ENCODE data around the gene RIMKLA. TPM values are rescaled to one million over a fixed set of nuclear protein-coding genes. Genes with fewer than 3 reads are reported as not detected.

RIMKLA gene
- total and polyA plus RNA-seq, 2 experiments from 2014 or later = 4.1 to 6.6 TPM

- H4K20me1 ChIP-seq (replicated peaks; ENCODE audit: insufficient read depth) = peaks cover 35% of the 10 kb centered on the region
- Mint-ChIP-seq H3K36me3 (ENCODE audit: low read depth) (no peaks in the 10 kb centered on the region; the same call in 2 of the 3 replicates), H3K4me1 (peaks cover 40% of the 10 kb centered on the region), H3K9me3 (no peaks in the 10 kb centered on the region; the same call in 2 of the 3 replicates), H3K27me3 (ENCODE audit: insufficient read depth, low read depth, poor library complexity) (peaks cover 13% of the 10 kb centered on the region), H3K4me3 (peak overlapping the region; percentile 95), H3K27ac (peak overlapping the region; percentile 96)
- H3K79me2 ChIP-seq (replicated peaks; ENCODE audit: insufficient read depth) = peaks cover 51% of the 10 kb centered on the region
- peak overlapping the region; percentile 86 for H3K4me2 ChIP-seq
- H2AFZ ChIP-seq = peak overlapping the region; percentile 90
- H3K4me1 ChIP-seq (ENCODE audit: insufficient read depth) = peaks cover 27% of the 10 kb centered on the region
- no peaks in the 10 kb centered on the region for H3K36me3 ChIP-seq (ENCODE audit: insufficient read depth)
- H3K27ac ChIP-seq (ENCODE audit: low read depth) = peak overlapping the region; percentile 98
- H3K27me3 ChIP-seq (ENCODE audit: insufficient read depth) = no peaks in the 10 kb centered on the region
- no peaks in the 10 kb centered on the region for H3F3A ChIP-seq (replicated peaks; ENCODE audit: low read depth)
- peak overlapping the region; percentile 69 for H3K4me3 ChIP-seq
- peak; percentile 65 for DNase-seq (ENCODE audit: low spot score)
- TF ChIP-seq CREB1 (CRISPR knock-in tag; IDR thresholded peaks at IDR 0.05; ENCODE audit: low read depth) (0 out of 2 replicates have a peak, but pooled peaks have one; percentile 13), CTCF (conservative IDR thresholded peaks at IDR 0.05; ENCODE audit: low read depth in 2 of 2) (0 out of 4 replicates have a peak, but pooled peaks of 1 of the 2 experiments have one; percentile 14), EZH2 (IDR thresholded peaks at IDR 0.05; ENCODE audit: low read depth, unreplicated experiment) (no peak)
- TF ChIP-seq, protein P1, sequence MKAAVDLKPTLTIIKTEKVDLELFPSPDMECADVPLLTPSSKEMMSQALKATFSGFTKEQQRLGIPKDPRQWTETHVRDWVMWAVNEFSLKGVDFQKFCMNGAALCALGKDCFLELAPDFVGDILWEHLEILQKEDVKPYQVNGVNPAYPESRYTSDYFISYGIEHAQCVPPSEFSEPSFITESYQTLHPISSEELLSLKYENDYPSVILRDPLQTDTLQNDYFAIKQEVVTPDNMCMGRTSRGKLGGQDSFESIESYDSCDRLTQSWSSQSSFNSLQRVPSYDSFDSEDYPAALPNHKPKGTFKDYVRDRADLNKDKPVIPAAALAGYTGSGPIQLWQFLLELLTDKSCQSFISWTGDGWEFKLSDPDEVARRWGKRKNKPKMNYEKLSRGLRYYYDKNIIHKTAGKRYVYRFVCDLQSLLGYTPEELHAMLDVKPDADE (IDR thresholded peaks at IDR 0.05) = no peak
- peak; percentile 71 for ATAC-seq
- H3K9me2 ChIP-seq (ENCODE audit: insufficient read depth) = no peaks in the 10 kb centered on the region
These were observed 46.1 kb upstream of the RIMKLA start for GRCh38 chr1:42334240-42335049.

DNA sequence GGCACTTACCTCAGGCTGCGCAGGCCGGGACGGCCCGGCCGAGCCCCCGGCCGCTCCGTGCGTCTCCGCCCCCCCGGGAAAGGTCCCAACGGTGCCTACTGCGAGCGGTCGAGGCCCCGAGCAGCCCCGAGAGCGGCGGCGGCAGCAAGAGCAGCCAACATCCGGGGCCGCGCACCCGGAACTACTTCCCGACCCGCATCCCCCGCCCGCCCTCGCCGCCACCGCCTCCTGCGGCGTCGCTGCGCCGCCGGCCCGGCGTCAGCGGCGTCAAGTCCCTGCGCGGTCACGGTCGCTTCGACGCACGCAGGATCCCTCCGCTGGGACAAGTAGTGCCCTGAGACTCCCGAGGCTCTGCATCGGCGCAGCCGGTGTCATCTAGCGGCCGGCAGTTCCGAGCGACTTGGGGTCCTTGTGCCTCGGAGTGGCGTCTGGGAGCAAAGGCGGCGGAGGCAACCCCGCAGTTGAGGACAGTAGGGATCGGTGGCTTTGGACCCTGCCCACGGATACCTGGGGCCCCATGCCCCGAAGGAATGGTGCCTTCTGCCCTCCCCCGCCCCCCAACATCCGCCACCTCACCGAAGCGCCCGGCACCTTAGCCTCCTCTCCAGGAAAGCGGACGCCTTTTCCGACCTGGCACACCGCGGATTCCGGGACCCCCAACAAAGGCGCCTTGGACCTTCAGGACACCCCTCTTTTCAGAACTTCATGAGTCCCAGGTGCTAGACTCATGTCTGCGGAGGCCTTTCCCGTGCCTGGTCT, 45.4 kb upstream of the RIMKLA start, which contains the start of gene FOXJ3:
Gene FOXJ3 (minus strand): TSS at position 186 of the 759 bp plus-strand sequence. CDS start 24,142 bp downstream, outside the sequence.
- peak within 1 kb of the TSS; percentile 95 for H3K4me3 Mint-ChIP-seq
- no peaks in the 10 kb centered on the region; the same call in 2 of the 3 replicates for H3K9me3 Mint-ChIP-seq
- peak within 1 kb of the TSS; percentile 99 for H3K27ac ChIP-seq (ENCODE audit: low read depth)
- peak; percentile 90 for TF ChIP-seq POLR2AphosphoS5 (IDR thresholded peaks at IDR 0.05; ENCODE audit: low read depth)
- no peak for TF ChIP-seq JUNB (IDR thresholded peaks at IDR 0.05; ENCODE audit: unreplicated experiment)
- TF ChIP-seq CREB1 (CRISPR knock-in tag; IDR thresholded peaks at IDR 0.05; ENCODE audit: low read depth) = peak; percentile 94
- TF ChIP-seq, protein P2, sequence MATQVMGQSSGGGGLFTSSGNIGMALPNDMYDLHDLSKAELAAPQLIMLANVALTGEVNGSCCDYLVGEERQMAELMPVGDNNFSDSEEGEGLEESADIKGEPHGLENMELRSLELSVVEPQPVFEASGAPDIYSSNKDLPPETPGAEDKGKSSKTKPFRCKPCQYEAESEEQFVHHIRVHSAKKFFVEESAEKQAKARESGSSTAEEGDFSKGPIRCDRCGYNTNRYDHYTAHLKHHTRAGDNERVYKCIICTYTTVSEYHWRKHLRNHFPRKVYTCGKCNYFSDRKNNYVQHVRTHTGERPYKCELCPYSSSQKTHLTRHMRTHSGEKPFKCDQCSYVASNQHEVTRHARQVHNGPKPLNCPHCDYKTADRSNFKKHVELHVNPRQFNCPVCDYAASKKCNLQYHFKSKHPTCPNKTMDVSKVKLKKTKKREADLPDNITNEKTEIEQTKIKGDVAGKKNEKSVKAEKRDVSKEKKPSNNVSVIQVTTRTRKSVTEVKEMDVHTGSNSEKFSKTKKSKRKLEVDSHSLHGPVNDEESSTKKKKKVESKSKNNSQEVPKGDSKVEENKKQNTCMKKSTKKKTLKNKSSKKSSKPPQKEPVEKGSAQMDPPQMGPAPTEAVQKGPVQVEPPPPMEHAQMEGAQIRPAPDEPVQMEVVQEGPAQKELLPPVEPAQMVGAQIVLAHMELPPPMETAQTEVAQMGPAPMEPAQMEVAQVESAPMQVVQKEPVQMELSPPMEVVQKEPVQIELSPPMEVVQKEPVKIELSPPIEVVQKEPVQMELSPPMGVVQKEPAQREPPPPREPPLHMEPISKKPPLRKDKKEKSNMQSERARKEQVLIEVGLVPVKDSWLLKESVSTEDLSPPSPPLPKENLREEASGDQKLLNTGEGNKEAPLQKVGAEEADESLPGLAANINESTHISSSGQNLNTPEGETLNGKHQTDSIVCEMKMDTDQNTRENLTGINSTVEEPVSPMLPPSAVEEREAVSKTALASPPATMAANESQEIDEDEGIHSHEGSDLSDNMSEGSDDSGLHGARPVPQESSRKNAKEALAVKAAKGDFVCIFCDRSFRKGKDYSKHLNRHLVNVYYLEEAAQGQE (IDR thresholded peaks at IDR 0.05; ENCODE audit: unreplicated experiment) = no peak
- TF ChIP-seq CTCF (conservative IDR thresholded peaks at IDR 0.05; ENCODE audit: low read depth in 2 of 2) = peak in 1 of 2 experiments; percentile 13; a peak in 1 of 4 replicates
- TF ChIP-seq ZNF331 (CRISPR knock-in tag; IDR thresholded peaks at IDR 0.05; ENCODE audit: low read depth) = no peak

More for the DNA sequence above, 45.4 kb upstream of the RIMKLA start, which contains the start of gene FOXJ3:
- H4K20me1 ChIP-seq (replicated peaks; ENCODE audit: insufficient read depth) = peaks cover 31% of the 10 kb centered on the region
- H2AFZ ChIP-seq = peak within 1 kb of the TSS; percentile 96
- peaks cover 44% of the 10 kb centered on the region for H3K79me2 ChIP-seq (replicated peaks; ENCODE audit: insufficient read depth)
- ATAC-seq (peak; percentile 76), DNase-seq (ENCODE audit: low spot score) (peak; percentile 98)
- peaks cover 35% of the 10 kb centered on the region for H3K4me1 ChIP-seq (ENCODE audit: insufficient read depth)
- no peaks in the 10 kb centered on the region for H3F3A ChIP-seq (replicated peaks; ENCODE audit: low read depth)
- Mint-ChIP-seq H3K4me1 (peaks cover 42% of the 10 kb centered on the region), H3K27ac (peak within 1 kb of the TSS; percentile 96), H3K36me3 (ENCODE audit: low read depth) (no peaks in the 10 kb centered on the region; the same call in 2 of the 3 replicates), H3K27me3 (ENCODE audit: insufficient read depth, low read depth, poor library complexity) (peaks cover 13% of the 10 kb centered on the region)
- no peaks in the 10 kb centered on the region for H3K36me3 ChIP-seq (ENCODE audit: insufficient read depth)
- H3K9me2 ChIP-seq (ENCODE audit: insufficient read depth) = no peaks in the 10 kb centered on the region
- no peaks in the 10 kb centered on the region for H3K27me3 ChIP-seq (ENCODE audit: insufficient read depth)
- peak within 1 kb of the TSS; percentile 86 for H3K4me2 ChIP-seq
- peak within 1 kb of the TSS; percentile 69 for H3K4me3 ChIP-seq

Data from GM23338 (cell line).